Endothelial cell of umbilical vein (primary cell): ENCODE results near the gene MPP4. TPM values are rescaled to one million over a fixed set of nuclear protein-coding genes. Genes with fewer than 3 reads are reported as not detected.
"Not testable (repeated sequence)": the region's sequence is repeated elsewhere in the genome, so short reads cannot be mapped to it uniquely, and the experiment has no call there.

ENCODE experiments used
- BruUV-seq: library from RNA; stranded (reverse); fragments of 400-500 nt; replicated peaks from 2 replicates; lab custom pipeline; 2021; lab: Mats Ljungman, UMichigan
- CTCF ChIA-PET: fragments of 300-600, 350-600 bp; sonication (Branson Sonifier 250); formaldehyde crosslinking; loops from one replicate; lab custom pipeline; 2021; ENCODE audit warnings: antibody characterized with exemption, inconsistent platforms; lab: Charles Lee
- POLR2A ChIA-PET: fragments of 300-600, 350-600 bp; sonication (Branson Sonifier 250); formaldehyde crosslinking; loops from one replicate; lab custom pipeline; 2021; ENCODE audit warnings: antibody characterized with exemption, inconsistent platforms; lab: Charles Lee
- DNase-seq: peaks from one replicate; pipeline ENCODE4 v3.0.0-alpha.2; 2011; ENCODE audit warnings: low read depth, low spot score
- FAIRE-seq: peaks from 2 replicates; lab custom pipeline; 2011; peaks lifted over from hg19 to GRCh38; lab: Jason Lieb, UNC
- H2AFZ ChIP-seq: 2 replicates; pipeline ENCODE4 v1.6.0; 2012; ENCODE audit warnings: low read depth, low read length, control low read depth, inconsistent platforms
- H3K27ac ChIP-seq: 2 replicates; pipeline ENCODE4 v1.5.1; 2011; ENCODE audit warnings: low read depth, mild to moderate bottlenecking, control low read depth, low read length, moderate library complexity; ENCODE audit not compliant: insufficient read depth
- H3K27me3 ChIP-seq, 2 experiments: 2 replicates each; pipeline versions ENCODE4 v1.6.0 to v1.6.1; 2011; ENCODE audit warnings: low read length in 2 of 2, mixed read lengths in 1 of 2; ENCODE audit not compliant: control insufficient read depth in 2 of 2, insufficient read depth in 2 of 2
- H3K36me3 ChIP-seq, 2 experiments: 2 replicates in 1 of 2; 3 replicates in 1 of 2; pipeline ENCODE4 v1.5.1; 2011; ENCODE audit warnings: low read length in 2 of 2, mild to moderate bottlenecking in 1 of 2, moderate library complexity in 1 of 2; ENCODE audit not compliant: control insufficient read depth in 2 of 2, insufficient read depth in 2 of 2; ENCODE audit errors: extremely low read depth in 1 of 2
- H3K4me1 ChIP-seq: 3 replicates; pipeline ENCODE4 v1.5.1; 2011; ENCODE audit warnings: mild to moderate bottlenecking, low read length; ENCODE audit not compliant: control insufficient read depth, insufficient read depth; ENCODE audit errors: extremely low read depth
- H3K4me2 ChIP-seq: 2 replicates; pipeline ENCODE4 v1.6.1; 2011; ENCODE audit warnings: low read length, control low read depth, mixed read lengths; ENCODE audit not compliant: insufficient read depth
- H3K4me3 ChIP-seq, 3 experiments: fragments of 200-600 bp in 1 of 3; sonication (generic), shearing (Covaris generic) in 1 of 3; replicated peaks in 1 of 3; 2 replicates each; pipeline ENCODE4 v1.5.1; 2011 to 2016; ENCODE audit warnings: control low read depth in 3 of 3, low read length in 3 of 3, mild to moderate bottlenecking in 2 of 3, inconsistent platforms in 1 of 3, low read depth in 1 of 3, moderate library complexity in 1 of 3; ENCODE audit not compliant: insufficient read depth in 1 of 3
- H3K79me2 ChIP-seq: 2 replicates; pipeline ENCODE4 v1.6.0; 2012; ENCODE audit warnings: low read length, inconsistent platforms; ENCODE audit not compliant: control insufficient read depth, insufficient read depth
- H3K9ac ChIP-seq: replicated peaks from 2 replicates; pipeline ENCODE3; 2011; ENCODE audit warnings: low read length, control low read depth; ENCODE audit not compliant: insufficient read depth; ENCODE audit errors: extremely low read depth
- H3K9me1 ChIP-seq: replicated peaks from 3 replicates; pipeline ENCODE4 v1.6.0; 2011; ENCODE audit warnings: mild to moderate bottlenecking, low read length; ENCODE audit not compliant: control insufficient read depth, insufficient read depth; ENCODE audit errors: extremely low read depth
- H3K9me3 ChIP-seq: replicated peaks from 2 replicates; pipeline ENCODE4 v1.5.1; 2012; ENCODE audit warnings: low read length, inconsistent platforms; ENCODE audit not compliant: control insufficient read depth, insufficient read depth
- H4K20me1 ChIP-seq: replicated peaks from 2 replicates; pipeline ENCODE3; 2011; ENCODE audit warnings: mild to moderate bottlenecking, low read length; ENCODE audit not compliant: control insufficient read depth, insufficient read depth; ENCODE audit errors: extremely low read depth
- CTCF ChIP-seq, 2 donors: IDR thresholded peaks; 1 replicate in 1 of 2; 2 replicates in 1 of 2; pipeline ENCODE4 v1.5.1; 2011; ENCODE audit warnings: low read length in 2 of 2, mild to moderate bottlenecking in 2 of 2, moderate library complexity in 2 of 2, control low read depth in 1 of 2, inconsistent platforms in 1 of 2, low read depth in 1 of 2; ENCODE audit not compliant: insufficient read depth in 1 of 2; ENCODE audit errors: extremely low read depth in 1 of 2
- EZH2 ChIP-seq: IDR thresholded peaks from 2 replicates; pipeline ENCODE4 v1.6.1; 2012; ENCODE audit warnings: borderline replicate concordance, low read depth, mild to moderate bottlenecking, moderate library complexity, low read length, inconsistent platforms; ENCODE audit not compliant: severe bottlenecking
- FOS ChIP-seq: IDR thresholded peaks from 2 replicates; pipeline ENCODE4 v1.6.1; 2011; ENCODE audit warnings: mild to moderate bottlenecking, low read length, moderate library complexity, borderline replicate concordance; ENCODE audit not compliant: insufficient read depth
- GATA2 ChIP-seq: IDR thresholded peaks from 2 replicates; pipeline ENCODE4 v1.7.0; 2011; ENCODE audit warnings: low read depth, mild to moderate bottlenecking, moderate library complexity, mixed read lengths, low read length; ENCODE audit not compliant: insufficient read length, insufficient read depth
- JUN ChIP-seq: IDR thresholded peaks from 2 replicates; pipeline ENCODE4 v1.6.1; 2011; ENCODE audit warnings: borderline replicate concordance, low read depth; ENCODE audit not compliant: insufficient read length, insufficient read depth
- MYC ChIP-seq: IDR thresholded peaks from one replicate; pipeline ENCODE4 v1.6.1; 2011; ENCODE audit warnings: mild to moderate bottlenecking, low read depth, low read length
- POLR2AphosphoS5 ChIP-seq: IDR thresholded peaks from 2 replicates; pipeline ENCODE4 v1.6.1; 2012; ENCODE audit warnings: low read depth, mild to moderate bottlenecking, control low read depth, low read length, moderate library complexity; ENCODE audit not compliant: insufficient read depth
- dilution Hi-C: fragments of 300-500 bp; cut with MboI; formaldehyde crosslinking; loops from one replicate; pipeline ENCODE4 v1.15.0; 2019; ENCODE audit warnings: low sequenced_read_pairs; ENCODE audit not compliant: extremely low pct_ligation_motif_present
- intact Hi-C: fragments of 100-400 bp; cut with micrococcal nuclease; formaldehyde crosslinking; loops from one replicate; pipeline ENCODE4 v1.10.0; 2022
- polyA plus RNA-seq, 4 experiments: library from polyadenylated mRNA; depleted of rRNA in 3 of 4; stranded (reverse) in 3 of 4; unstranded in 1 of 4; fragments of >200 nt; gene quantifications; 2 replicates each; pipeline versions ENCODE4 v1.2.1 to v1.2.3, GENCODE V29; 2011 to 2012; ENCODE audit warnings: missing spikeins in 1 of 4
- total RNA-seq: library from RNA; stranded (reverse); gene quantifications from 2 replicates; pipeline ENCODE4 v1.2.3, GENCODE V29; 2021

MPP4 gene
- total and polyA plus RNA-seq, 2 donors (not counting 3 experiments of a cell fraction or from before 2014, with no cell fraction given) = 5.6 to 7.6 TPM

DNA sequence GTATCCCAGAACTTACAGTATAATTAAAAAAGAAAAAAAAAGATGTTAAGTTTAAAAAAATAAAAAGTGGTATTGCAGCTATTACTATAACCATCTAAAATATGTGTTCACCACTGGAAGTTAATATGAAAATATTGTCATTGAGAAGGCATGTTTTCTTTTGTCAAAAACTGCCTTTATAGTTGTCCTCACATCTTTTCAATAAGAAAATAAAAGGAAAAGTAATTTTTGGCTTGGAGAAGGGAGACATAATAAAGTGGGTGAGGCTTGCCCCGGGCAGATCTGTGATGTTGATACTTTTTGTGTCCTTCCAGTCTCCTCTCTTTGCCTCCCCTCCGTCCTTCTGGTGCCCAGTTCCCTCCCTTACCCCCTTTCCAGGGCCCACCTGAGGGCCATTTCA is 24.9 kb downstream of the MPP4 start:
- Histone ChIP-seq H3K4me1 (no peaks in the 10 kb centered on the region), H3K27me3 (no peaks in the 10 kb centered on the region), H3K79me2 (no peaks in the 10 kb centered on the region), H3K27ac (no peak overlapping the region), H3K9ac (no peak overlapping the region), H3K9me1 (no peaks in the 10 kb centered on the region), H4K20me1 (no peaks in the 10 kb centered on the region), H2AFZ (no peak overlapping the region), H3K4me2 (no peak overlapping the region), H3K4me3 (no peak overlapping the region), H3K9me3 (no peaks in the 10 kb centered on the region), H3K36me3 (no peaks in the 10 kb centered on the region)
- BruUV-seq = no TSS peak
- intact Hi-C loops (no loop called here), dilution Hi-C loops (no loop called here)
- ChIA-PET CTCF (interaction anchor here (1.2 to 1.8 kb wide), 2 partner anchors 8 to 34 kb away, joined by 3 to 4 read pairs; no protein-coding TSS in a partner anchor), POLR2A (no interaction called here)
- TF ChIP-seq GATA2 (no peak), MYC (no peak), CTCF (IDR thresholded peaks at IDR 0.05; ENCODE audit: extremely low read depth in 1 of 2, insufficient read depth in 1 of 2, low read depth in 1 of 2, low read length in 2 of 2) (no peak), FOS (no peak), JUN (no peak), EZH2 (no peak), POLR2AphosphoS5 (no peak)
- DNase-seq (no peak), FAIRE-seq (no peak)

GRCh38 chr2:201671205-201671604 is 27.2 kb downstream of the MPP4 start:
- H4K20me1 ChIP-seq, H3K36me3 ChIP-seq, H3K4me1 ChIP-seq, H3K4me2 ChIP-seq, POLR2A ChIA-PET, H3K9me3 ChIP-seq, FAIRE-seq, H3K4me3 ChIP-seq, DNase-seq, H3K79me2 ChIP-seq, intact Hi-C loops, H3K27ac ChIP-seq, H2AFZ ChIP-seq, H3K27me3 ChIP-seq, H3K9ac ChIP-seq, dilution Hi-C loops, H3K9me1 ChIP-seq, BruUV-seq: not testable (repeated sequence)
- CTCF ChIA-PET = interaction anchor here (1.4 to 2.0 kb wide), 2 partner anchors 21 to 36 kb away, joined by 3 to 6 read pairs; no protein-coding TSS in a partner anchor
